MG63 (cell line): ENCODE measurements around the gene MRTFB. TPM values are rescaled to one million over a fixed set of nuclear protein-coding genes. Genes with fewer than 3 reads are reported as not detected.

Experiments used
- DNase-seq: peaks from one replicate; pipeline ENCODE4 v3.0.0-alpha.2; 2020
- H3K27me3 ChIP-seq: fragments of 250-450 bp; sonication (Bioruptor Pico); 2 replicates; pipeline ENCODE4 v1.5.1; 2020; ENCODE audit warnings: mild to moderate bottlenecking, moderate library complexity
- H3K36me3 ChIP-seq: fragments of 250-450 bp; sonication (Bioruptor Pico); 2 replicates; pipeline ENCODE4 v1.5.1; 2020; ENCODE audit warnings: mild to moderate bottlenecking, moderate library complexity
- H3K4me3 ChIP-seq: fragments of 250-450 bp; sonication (Bioruptor Pico); 2 replicates; pipeline ENCODE4 v1.5.1; 2020; ENCODE audit warnings: mild to moderate bottlenecking, moderate library complexity
- H3K9me3 ChIP-seq: fragments of 250-450 bp; sonication (Bioruptor Pico); 2 replicates; pipeline ENCODE4 v1.5.1; 2020; ENCODE audit warnings: mild to moderate bottlenecking, moderate library complexity
- total RNA-seq: library from RNA; depleted of rRNA; stranded (reverse); fragments of >200 nt; shearing (Covaris generic); gene quantifications from 2 replicates; pipeline ENCODE4 v1.2.3, GENCODE V29; 2014; ENCODE audit warnings: low replicate concordance

The MRTFB gene
- total RNA-seq, 1 experiment from 2014 or later: 1.3 TPM

GRCh38 chr16:14092561-14092960 is 21.4 kb downstream of the MRTFB start:
- no peaks in the 10 kb centered on the region for H3K36me3 ChIP-seq
- H3K27me3 ChIP-seq: no peaks in the 10 kb centered on the region
- no peaks in the 10 kb centered on the region for H3K9me3 ChIP-seq
- no peak for DNase-seq
- H3K4me3 ChIP-seq: no peak overlapping the region

DNA sequence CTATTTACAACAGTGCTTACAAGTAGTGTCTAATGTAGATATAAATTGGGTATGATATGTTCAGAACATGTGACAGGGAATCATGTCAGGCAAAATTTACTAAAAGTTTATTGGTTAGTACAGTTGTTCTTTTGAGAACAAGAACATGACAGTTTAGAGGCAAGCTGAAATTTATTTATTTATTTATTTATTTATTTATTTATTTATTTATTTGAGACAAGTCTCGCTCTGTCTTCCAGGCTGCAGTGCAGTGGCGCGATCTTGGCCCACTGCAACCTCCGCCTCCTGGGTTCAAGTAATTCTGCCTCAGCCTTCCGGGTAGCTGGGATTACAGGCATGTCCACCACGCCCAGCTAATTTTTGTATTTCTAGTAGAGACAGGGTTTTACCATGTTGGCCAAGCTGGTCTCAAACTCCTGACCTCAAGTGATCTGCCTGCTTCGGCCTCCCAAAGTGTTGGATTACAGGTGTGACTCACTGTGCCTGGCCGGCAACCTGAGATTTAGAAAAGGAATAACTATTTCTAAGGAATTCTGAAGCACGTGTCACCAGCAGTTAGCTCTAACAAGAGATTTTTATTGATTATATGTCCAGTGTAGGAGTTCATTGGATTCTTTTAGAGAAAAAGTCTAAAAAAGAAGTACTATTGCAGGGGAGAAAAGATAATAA is 24.9 kb downstream of the MRTFB start:
- Histone ChIP-seq H3K27me3 (no peaks in the 10 kb centered on the region), H3K4me3 (no peak overlapping the region), H3K36me3 (no peaks in the 10 kb centered on the region), H3K9me3 (no peaks in the 10 kb centered on the region)
- DNase-seq: peak; percentile 13

DNA sequence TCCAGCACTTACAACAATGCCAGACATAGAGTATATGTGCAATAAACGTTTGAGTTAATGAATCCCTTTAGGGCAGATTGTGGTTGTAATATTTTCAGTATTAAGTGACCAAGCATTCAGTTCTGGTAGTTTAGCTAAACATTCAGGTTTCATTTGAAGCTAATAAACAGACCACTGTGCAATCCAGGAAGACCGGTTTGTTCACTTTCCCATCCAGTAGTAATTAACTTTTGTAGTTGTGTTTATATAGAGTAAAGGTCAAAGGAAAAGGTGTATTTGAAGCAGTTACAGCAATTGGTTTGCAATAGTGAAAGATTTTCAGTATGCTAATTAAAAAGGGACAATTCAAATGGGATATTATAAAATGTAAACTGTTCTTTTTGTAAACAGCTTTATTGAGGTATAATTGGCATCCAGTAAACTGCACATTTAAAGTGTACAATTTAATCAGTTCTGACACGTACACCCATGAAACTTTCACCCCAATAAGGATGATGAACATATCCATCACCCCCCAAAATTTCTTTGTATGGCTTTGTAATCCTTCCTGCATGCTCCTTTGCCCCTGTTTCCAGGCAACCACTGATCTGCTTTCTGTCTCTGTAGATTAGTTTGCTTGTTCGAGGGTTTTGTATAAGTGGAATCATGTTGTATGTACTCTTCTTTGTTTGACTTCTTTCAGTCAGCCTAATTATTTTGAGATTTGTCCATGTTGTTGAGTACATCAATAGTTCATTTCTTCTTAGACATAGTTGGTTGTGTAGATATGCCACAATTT is 26.3 kb downstream of the MRTFB start:
- no peaks in the 10 kb centered on the region for H3K27me3 ChIP-seq
- no peak for DNase-seq
- H3K4me3 ChIP-seq: no peak overlapping the region
- no peaks in the 10 kb centered on the region for H3K9me3 ChIP-seq
- H3K36me3 ChIP-seq: no peaks in the 10 kb centered on the region

DNA sequence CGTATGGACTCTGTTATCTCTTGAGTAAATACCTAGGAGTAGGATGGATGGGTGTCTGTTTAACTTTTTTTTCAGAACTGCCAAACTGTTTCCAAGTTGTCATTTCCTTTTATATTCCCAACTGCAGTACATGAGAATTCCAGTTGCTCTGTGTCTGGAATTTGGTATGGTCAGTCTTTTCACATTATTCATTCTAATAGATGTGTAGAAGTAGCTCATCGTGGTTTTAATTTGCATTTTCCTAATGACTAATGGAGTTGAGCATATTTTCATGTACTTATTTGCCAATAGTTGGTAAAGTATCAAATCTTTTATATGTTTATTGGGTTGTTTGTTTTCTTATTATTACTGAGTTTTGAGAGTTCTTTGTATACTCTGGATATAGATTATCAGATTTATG is 27.0 kb downstream of the MRTFB start:
- no peak for DNase-seq
- no peak overlapping the region for H3K4me3 ChIP-seq
- no peaks in the 10 kb centered on the region for H3K9me3 ChIP-seq
- H3K36me3 ChIP-seq: no peaks in the 10 kb centered on the region
- no peaks in the 10 kb centered on the region for H3K27me3 ChIP-seq

- Histone ChIP-seq H3K36me3 (no peaks in the 10 kb centered on the region), H3K27me3 (no peaks in the 10 kb centered on the region), H3K4me3 (no peak overlapping the region), H3K9me3 (no peaks in the 10 kb centered on the region)
- DNase-seq: no peak
Observed at GRCh38 chr16:14100825-14101224, 29.7 kb downstream of the MRTFB start.

DNA sequence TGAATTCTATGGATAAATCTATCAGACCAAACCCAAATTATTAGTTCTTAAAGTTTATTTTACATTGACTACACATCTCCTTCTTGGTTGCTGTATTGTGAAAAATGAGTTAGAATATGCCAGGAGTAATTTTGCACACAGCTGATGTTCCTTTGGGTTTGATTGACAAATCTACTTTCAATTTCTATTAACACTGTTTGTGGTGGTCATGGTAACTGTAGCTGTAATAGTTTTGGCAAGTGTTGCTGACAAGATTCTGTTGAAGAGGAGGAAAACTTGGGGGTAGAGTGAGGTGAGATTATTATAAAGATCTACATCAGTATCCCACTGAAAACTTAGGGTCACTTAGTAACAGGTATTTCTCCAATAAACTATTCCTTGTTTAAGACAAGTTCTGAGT is 30.3 kb downstream of the MRTFB start:
- Histone ChIP-seq H3K36me3 (no peaks in the 10 kb centered on the region), H3K9me3 (no peaks in the 10 kb centered on the region), H3K27me3 (no peaks in the 10 kb centered on the region), H3K4me3 (no peak overlapping the region)
- no peak for DNase-seq

DNA sequence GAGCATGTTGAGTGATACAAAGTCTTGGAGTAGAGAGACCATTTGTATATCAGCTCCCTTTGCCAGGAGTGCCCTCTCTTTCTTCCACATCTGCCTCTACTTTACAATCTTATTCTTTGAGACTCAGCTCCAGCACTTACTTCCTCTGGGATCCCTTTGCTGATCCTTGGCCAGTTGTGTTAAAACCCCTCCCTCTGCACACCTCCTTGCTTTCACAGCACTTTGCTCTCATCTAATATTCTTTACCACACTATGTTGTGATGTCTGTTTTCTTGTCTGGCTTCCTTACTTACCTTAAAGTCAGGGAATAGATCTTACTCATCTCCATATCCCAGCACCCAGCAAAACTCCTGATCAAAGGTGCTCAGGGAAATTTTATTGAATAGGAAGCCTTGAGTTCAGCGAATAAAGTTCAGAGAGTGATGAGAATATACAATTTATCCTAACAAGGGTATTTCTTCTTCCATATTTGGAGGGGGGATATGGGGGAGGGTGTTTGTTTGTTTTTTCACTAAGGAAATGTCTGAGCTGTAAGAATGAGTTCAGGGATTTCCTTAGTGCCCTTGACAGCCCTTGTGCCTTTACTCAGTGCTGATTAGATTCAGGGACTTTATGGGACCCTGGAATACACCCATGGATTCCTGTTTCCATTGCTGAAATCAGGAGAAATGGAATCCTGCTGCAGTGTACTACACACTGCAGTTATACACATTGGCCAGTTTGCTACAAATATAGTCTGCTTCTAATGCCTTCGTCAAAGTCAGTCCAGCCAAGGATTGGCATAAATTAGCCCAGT is 32.0 kb downstream of the MRTFB start:
- H3K4me3 ChIP-seq: no peak overlapping the region
- no peak for DNase-seq
- no peaks in the 10 kb centered on the region for H3K9me3 ChIP-seq
- H3K27me3 ChIP-seq: no peaks in the 10 kb centered on the region
- no peaks in the 10 kb centered on the region for H3K36me3 ChIP-seq

- H3K4me3 ChIP-seq: no peak overlapping the region
- H3K9me3 ChIP-seq: no peaks in the 10 kb centered on the region
- H3K27me3 ChIP-seq: no peaks in the 10 kb centered on the region
- no peaks in the 10 kb centered on the region for H3K36me3 ChIP-seq
- no peak for DNase-seq
Observed at GRCh38 chr16:14104066-14104465, 32.9 kb downstream of the MRTFB start.

DNA sequence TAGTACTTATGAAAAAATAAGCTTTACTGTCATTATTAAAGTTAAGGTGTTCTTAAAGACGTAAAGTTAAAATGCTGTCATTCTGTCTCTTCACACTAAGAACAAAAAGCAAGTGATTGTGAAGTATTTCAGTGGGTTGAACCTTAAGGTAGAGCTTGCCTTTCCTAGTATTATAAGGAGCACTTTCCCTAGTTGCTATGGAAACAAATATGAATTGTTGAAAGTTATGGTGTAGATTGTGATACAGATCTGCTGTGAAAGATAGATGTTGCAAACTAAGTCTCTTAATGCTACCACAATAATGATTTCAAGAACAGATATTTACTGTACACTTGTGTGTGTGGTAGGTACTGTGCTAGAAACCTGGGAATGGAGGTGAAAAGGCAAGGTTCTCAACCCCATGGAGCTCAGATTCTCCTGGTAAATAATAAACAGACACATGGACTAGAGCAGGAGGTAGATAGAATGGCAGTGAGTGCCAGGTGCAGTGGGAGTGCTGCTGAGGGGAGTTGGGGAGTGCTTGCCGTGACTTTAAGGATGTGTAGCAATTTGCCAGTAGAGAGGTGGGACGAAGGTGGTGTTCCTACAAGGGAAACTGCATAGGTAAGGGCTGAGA is 34.7 kb downstream of the MRTFB start:
- H3K9me3 ChIP-seq: no peaks in the 10 kb centered on the region
- no peak overlapping the region for H3K4me3 ChIP-seq
- DNase-seq: no peak
- no peaks in the 10 kb centered on the region; the same call in 1 of the 2 replicates for H3K27me3 ChIP-seq
- H3K36me3 ChIP-seq: no peaks in the 10 kb centered on the region

GRCh38 chr16:14106457-14106856 is 35.3 kb downstream of the MRTFB start:
- H3K9me3 ChIP-seq: no peaks in the 10 kb centered on the region
- H3K4me3 ChIP-seq: no peak overlapping the region
- no peaks in the 10 kb centered on the region for H3K36me3 ChIP-seq
- H3K27me3 ChIP-seq: no peaks in the 10 kb centered on the region; the same call in 1 of the 2 replicates
- DNase-seq: peak; percentile 14

GRCh38 chr16:14106961-14107360 is 35.8 kb downstream of the MRTFB start:
- no peak for DNase-seq
- H3K9me3 ChIP-seq: no peaks in the 10 kb centered on the region
- no peaks in the 10 kb centered on the region; the same call in 1 of the 2 replicates for H3K27me3 ChIP-seq
- no peaks in the 10 kb centered on the region for H3K36me3 ChIP-seq
- H3K4me3 ChIP-seq: no peak overlapping the region

DNA sequence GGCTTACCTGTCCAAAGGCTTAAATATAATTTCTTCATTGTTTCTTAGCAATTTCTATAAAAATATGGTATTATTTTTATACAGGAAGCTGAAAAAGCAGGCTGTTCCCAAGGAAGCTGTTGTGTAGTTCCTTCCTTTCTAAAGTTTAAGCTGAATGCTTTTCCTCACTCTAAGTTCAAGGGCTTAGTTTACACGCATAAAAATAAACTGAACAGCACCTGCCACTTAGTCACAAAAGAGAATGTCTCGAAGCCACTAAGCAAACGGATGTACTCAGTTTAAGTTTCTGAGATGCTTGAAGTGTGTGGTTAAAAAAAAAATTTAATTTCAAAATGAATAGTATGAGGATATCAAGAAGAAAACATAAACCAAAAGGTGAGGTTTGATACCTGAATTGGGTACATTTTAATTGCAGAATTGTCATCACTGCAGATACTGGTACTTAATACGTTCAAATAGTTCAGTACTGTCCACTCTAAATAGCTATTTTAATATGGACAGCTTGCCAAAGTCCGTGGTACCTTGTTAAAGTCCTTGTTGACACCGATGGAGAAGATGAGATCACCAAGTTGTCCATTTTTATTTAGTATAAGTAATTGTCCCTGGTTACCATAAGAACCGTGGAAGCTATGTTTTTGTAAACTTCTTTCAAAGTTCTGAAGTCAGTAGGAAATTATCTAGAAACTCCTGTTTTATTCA is 38.1 kb downstream of the MRTFB start:
- Histone ChIP-seq H3K4me3 (no peak overlapping the region), H3K27me3 (no peaks in the 10 kb centered on the region; the same call in 1 of the 2 replicates), H3K9me3 (no peaks in the 10 kb centered on the region), H3K36me3 (no peaks in the 10 kb centered on the region)
- no peak for DNase-seq

GRCh38 chr16:14109782-14110727 is 38.9 kb downstream of the MRTFB start:
- no peaks in the 10 kb centered on the region for H3K9me3 ChIP-seq
- no peak for DNase-seq
- no peaks in the 10 kb centered on the region; the same call in 1 of the 2 replicates for H3K27me3 ChIP-seq
- H3K36me3 ChIP-seq: no peaks in the 10 kb centered on the region
- no peak overlapping the region for H3K4me3 ChIP-seq

- H3K27me3 ChIP-seq: no peaks in the 10 kb centered on the region; the same call in 1 of the 2 replicates
- no peak overlapping the region for H3K4me3 ChIP-seq
- no peaks in the 10 kb centered on the region for H3K9me3 ChIP-seq
- H3K36me3 ChIP-seq: no peaks in the 10 kb centered on the region
- no peak for DNase-seq
Observed at GRCh38 chr16:14110728-14111251, 39.7 kb downstream of the MRTFB start.
